ENCODE measurements around the gene ATP6V1B1. TPM values are rescaled to one million over a fixed set of nuclear protein-coding genes. Genes with fewer than 3 reads are reported as not detected.

Gene ATP6V1B1
- total and polyA plus RNA-seq, 8 donors: 1.4 to 17.0 (median 2.8) TPM

DNA sequence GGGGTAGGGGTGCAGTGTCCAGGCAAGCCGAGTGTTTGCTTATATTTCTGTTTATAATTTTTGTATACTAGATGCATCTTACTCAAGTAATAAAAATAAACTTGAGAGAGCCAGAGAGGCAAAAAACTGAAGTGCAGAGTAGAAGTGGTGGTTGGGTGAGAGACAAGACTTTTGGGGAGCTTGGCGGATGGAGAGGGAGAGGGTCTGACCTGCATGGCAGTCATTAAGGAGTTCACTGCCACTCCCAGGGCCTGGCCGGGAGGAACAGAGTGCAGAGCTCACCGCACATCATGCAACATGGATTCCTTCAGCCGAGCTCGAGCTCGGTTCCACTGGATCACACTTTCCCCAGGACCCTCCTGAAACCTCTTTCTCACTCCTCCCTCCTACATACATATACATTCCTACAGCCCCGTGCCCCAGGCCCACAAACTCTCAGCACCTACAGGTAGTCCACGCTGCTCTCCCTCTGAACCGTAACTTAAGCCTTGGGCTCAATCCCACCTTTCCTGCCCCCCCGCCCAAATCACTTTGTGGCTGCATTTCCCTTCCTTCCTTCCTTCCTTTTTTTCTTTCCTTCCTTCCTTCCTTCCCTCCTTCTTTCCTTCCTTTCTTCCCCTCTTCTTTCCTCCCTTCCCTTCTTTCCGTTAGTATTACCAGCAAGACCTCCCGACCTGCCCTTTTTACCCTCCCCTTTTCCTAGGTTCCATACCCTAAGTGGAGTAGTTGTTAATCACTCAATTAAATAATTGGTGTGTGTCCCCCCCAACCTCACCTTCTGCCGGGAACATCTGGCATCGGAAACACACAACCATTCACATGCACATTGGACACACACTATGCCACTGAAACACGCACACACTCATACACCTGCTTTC is 37.1 kb upstream of the ATP6V1B1 start:
- no peak for FAIRE-seq

GRCh38 chr2:70901227-70902066 is 34.3 kb upstream of the ATP6V1B1 start:
- Histone ChIP-seq H3K4me1 (no peaks in the 10 kb centered on the region), H3K9me3 (no peaks in the 10 kb centered on the region), H3K4me3 (peak overlapping the region; percentile 53 to 66 (median 58)), H3K27ac (no peak overlapping the region), H3K27me3 (no peaks in the 10 kb centered on the region), H3K36me3 (no peaks in the 10 kb centered on the region)
- FAIRE-seq: no peak
- 13 to 19% methylated on average over 44 to 79 of the region's 79 CpGs for WGBS, 2 donors
- DNase-seq: peak in 2 of 6 donors; percentile 75 to 76
- TF ChIP-seq, protein P1, sequence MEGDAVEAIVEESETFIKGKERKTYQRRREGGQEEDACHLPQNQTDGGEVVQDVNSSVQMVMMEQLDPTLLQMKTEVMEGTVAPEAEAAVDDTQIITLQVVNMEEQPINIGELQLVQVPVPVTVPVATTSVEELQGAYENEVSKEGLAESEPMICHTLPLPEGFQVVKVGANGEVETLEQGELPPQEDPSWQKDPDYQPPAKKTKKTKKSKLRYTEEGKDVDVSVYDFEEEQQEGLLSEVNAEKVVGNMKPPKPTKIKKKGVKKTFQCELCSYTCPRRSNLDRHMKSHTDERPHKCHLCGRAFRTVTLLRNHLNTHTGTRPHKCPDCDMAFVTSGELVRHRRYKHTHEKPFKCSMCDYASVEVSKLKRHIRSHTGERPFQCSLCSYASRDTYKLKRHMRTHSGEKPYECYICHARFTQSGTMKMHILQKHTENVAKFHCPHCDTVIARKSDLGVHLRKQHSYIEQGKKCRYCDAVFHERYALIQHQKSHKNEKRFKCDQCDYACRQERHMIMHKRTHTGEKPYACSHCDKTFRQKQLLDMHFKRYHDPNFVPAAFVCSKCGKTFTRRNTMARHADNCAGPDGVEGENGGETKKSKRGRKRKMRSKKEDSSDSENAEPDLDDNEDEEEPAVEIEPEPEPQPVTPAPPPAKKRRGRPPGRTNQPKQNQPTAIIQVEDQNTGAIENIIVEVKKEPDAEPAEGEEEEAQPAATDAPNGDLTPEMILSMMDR (IDR thresholded peaks at IDR 0.05): no peak
- ATAC-seq: peak; percentile 41 to 65 (median 56)
- intact Hi-C loops (cut with DNase I): no loop called here

More for the DNA sequence above, 37.1 kb upstream of the ATP6V1B1 start:
- H3K4me3 ChIP-seq: no peak overlapping the region
- H3K36me3 ChIP-seq: no peaks in the 10 kb centered on the region
- ATAC-seq (no peak), DNase-seq (peak in 1 of 6 donors; percentile 22)
- no peak overlapping the region for H3K27ac ChIP-seq
- intact Hi-C loops (cut with DNase I): no loop called here
- H3K9me3 ChIP-seq: no peaks in the 10 kb centered on the region
- H3K27me3 ChIP-seq: no peaks in the 10 kb centered on the region
- TF ChIP-seq, protein P1 (IDR thresholded peaks at IDR 0.05): no peak
- no peaks in the 10 kb centered on the region for H3K4me1 ChIP-seq
- WGBS, 2 donors: 66 to 75% methylated on average over 16 of the region's 16 CpGs

- intact Hi-C loops (cut with DNase I): no loop called here
- Histone ChIP-seq H3K4me3 (peak overlapping the region in 3 of 4 donors; percentile 53 to 66 (median 61)), H3K9me3 (no peaks in the 10 kb centered on the region), H3K36me3 (no peaks in the 10 kb centered on the region), H3K4me1 (no peaks in the 10 kb centered on the region), H3K27ac (no peak overlapping the region), H3K27me3 (no peaks in the 10 kb centered on the region)
- TF ChIP-seq, protein P1 (IDR thresholded peaks at IDR 0.05): no peak
- no peak for DNase-seq
- FAIRE-seq: no peak
- WGBS, 2 donors: 64 to 78% methylated on average over 5 of the region's 5 CpGs
- no peak for ATAC-seq
These were observed 33.6 kb upstream of the ATP6V1B1 start for GRCh38 chr2:70902067-70902442.

DNA sequence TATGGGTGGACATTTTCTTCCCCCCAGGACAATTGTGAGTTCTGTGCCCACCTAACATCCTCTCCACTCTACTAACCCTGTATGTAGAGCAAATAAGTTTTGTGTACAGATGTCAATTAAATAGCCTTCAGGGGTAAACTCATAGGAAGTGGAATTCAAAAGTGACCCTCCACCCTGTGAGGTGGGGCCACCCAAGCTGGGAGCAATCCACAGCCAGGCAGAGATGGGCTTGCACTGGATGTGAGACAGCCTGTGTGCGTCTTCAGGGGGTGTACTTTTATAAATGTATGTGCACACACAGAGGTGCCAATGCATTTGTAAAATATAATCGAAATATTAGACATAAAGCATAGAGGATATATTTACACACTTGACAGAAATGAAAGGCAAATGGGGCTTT is 33.1 kb upstream of the ATP6V1B1 start:
- intact Hi-C loops (cut with DNase I): no loop called here
- TF ChIP-seq, protein P1 (IDR thresholded peaks at IDR 0.05): no peak
- no peak overlapping the region for H3K27ac ChIP-seq
- 82 to 91% methylated on average over 2 of the region's 2 CpGs for WGBS, 2 donors
- no peaks in the 10 kb centered on the region for H3K9me3 ChIP-seq
- H3K4me1 ChIP-seq: no peaks in the 10 kb centered on the region
- FAIRE-seq (no peak), DNase-seq (no peak), ATAC-seq (no peak)
- no peaks in the 10 kb centered on the region for H3K27me3 ChIP-seq
- H3K4me3 ChIP-seq: no peak overlapping the region
- no peaks in the 10 kb centered on the region for H3K36me3 ChIP-seq

All from pancreas (tissue), 10 donors.